Activated CD4-positive, alpha-beta T cell treated with anti-CD3 and anti-CD28 coated beads, Interleukin-2, amount 10 ng/mL, durations not matched to agents 24 days and 14 days (primary cell): ENCODE results near the gene FOLR3. TPM values are rescaled to one million over a fixed set of nuclear protein-coding genes. Genes with fewer than 3 reads are reported as not detected.
"Not testable (repeated sequence)": the region's sequence is repeated elsewhere in the genome, so short reads cannot be mapped to it uniquely, and the experiment has no call there.

ENCODE experiments used
- DNase-seq: peaks from one replicate; pipeline ENCODE4 v3.0.0; 2022
- H3K27ac Mint-ChIP-seq: one replicate; pipeline ENCODE4 v1.8.0; 2022; ENCODE audit warnings: mild to moderate bottlenecking, mixed read lengths
- H3K27me3 Mint-ChIP-seq: one replicate; pipeline ENCODE4 v1.8.0; 2022; ENCODE audit warnings: mixed read lengths
- H3K36me3 Mint-ChIP-seq: one replicate; pipeline ENCODE4 v1.8.0; 2022; ENCODE audit warnings: low read depth, mild to moderate bottlenecking, mixed read lengths
- H3K4me1 Mint-ChIP-seq: one replicate; pipeline ENCODE4 v1.8.0; 2021; ENCODE audit warnings: mixed read lengths
- H3K4me3 Mint-ChIP-seq: one replicate; pipeline ENCODE4 v1.8.0; 2022; ENCODE audit warnings: mild to moderate bottlenecking, moderate library complexity, mixed read lengths
- H3K9me3 Mint-ChIP-seq: one replicate; pipeline ENCODE4 v1.8.0; 2021; ENCODE audit warnings: mixed read lengths
- intact Hi-C: fragments of 100-400 bp; cut with micrococcal nuclease; formaldehyde crosslinking; loops from one replicate; pipeline ENCODE4 v1.15.1; 2023
- total RNA-seq: library from RNA; stranded (reverse); gene quantifications from 2 replicates; pipeline ENCODE4 v1.2.3, GENCODE V29; 2022

Gene FOLR3
- total RNA-seq, 1 donor from 2014 or later, result not detected

DNA sequence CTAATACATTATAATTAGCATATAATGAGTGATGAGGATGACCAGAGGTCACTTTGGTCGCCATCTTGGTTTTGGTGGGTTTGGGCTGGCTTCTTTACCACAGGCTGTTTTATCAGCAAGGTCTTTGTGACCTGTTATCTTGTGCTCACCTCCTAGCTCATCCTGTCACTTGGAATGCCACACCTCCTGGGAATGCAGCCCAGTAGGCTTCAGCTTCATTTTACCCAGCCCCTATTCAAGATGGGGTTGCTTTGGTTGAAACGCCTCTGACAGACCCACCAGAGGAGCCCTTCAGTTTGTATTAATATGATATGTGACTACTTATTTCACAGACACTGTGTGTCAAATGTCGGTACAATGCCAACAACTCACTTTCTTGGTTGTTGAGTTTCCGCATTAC, 20.2 kb downstream of the FOLR3 start:
- Mint-ChIP-seq H3K4me1 (no peaks in the 10 kb centered on the region), H3K36me3 (no peaks in the 10 kb centered on the region), H3K27me3 (peaks cover 19% of the 10 kb centered on the region), H3K4me3 (no peak overlapping the region), H3K9me3 (no peaks in the 10 kb centered on the region), H3K27ac (no peak overlapping the region)
- no peak for DNase-seq
- intact Hi-C loops, result no loop called here

DNA sequence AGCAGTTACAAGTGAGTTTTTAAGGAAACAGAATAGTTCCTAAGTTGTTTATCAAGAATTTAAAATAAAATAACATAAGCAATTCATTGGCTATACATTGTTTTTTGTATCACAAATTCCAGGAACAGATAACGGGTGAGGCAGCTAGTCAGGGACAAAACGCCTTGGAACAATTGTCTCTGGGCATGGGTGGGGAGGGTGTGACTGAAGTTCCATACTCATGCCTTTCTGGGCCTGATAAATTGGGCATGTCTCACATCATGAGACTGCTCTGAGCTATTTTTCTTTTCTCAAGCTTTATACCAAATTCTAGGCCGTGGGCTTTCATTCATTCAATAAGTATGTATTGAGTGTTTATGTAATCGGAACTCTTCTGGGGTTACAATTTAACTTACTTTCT, 21.6 kb downstream of the FOLR3 start:
- Mint-ChIP-seq H3K27ac (no peak overlapping the region), H3K9me3 (no peaks in the 10 kb centered on the region), H3K27me3 (peaks cover 19% of the 10 kb centered on the region), H3K36me3 (no peaks in the 10 kb centered on the region), H3K4me3 (no peak overlapping the region), H3K4me1 (no peaks in the 10 kb centered on the region)
- no peak for DNase-seq
- intact Hi-C loops, result no loop called here

DNA sequence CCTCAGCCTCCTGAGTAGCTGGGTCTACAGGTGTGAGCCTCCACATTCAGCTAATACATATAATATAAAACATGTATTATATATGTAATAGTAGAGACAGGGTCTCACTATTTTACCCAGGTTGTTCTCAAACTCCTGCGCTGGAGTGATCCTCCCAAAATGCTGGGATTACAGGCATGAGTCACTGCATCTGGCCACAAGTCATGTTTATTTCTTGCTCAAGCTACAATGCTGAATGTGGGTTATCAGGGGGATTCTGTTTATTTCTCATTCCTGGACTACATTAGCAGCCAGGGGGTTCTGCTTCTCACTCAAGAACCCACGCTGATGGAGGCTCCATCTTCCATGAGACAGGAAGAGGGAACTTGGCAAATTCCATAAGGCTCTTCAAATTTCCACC, 24.8 kb downstream of the FOLR3 start:
- H3K27me3 Mint-ChIP-seq, result peaks cover 18% of the 10 kb centered on the region
- DNase-seq, result no peak
- no peaks in the 10 kb centered on the region for H3K4me1 Mint-ChIP-seq
- H3K9me3 Mint-ChIP-seq, result no peaks in the 10 kb centered on the region
- intact Hi-C loops, result no loop called here
- no peak overlapping the region for H3K4me3 Mint-ChIP-seq
- no peak overlapping the region for H3K27ac Mint-ChIP-seq
- H3K36me3 Mint-ChIP-seq, result no peaks in the 10 kb centered on the region

DNA sequence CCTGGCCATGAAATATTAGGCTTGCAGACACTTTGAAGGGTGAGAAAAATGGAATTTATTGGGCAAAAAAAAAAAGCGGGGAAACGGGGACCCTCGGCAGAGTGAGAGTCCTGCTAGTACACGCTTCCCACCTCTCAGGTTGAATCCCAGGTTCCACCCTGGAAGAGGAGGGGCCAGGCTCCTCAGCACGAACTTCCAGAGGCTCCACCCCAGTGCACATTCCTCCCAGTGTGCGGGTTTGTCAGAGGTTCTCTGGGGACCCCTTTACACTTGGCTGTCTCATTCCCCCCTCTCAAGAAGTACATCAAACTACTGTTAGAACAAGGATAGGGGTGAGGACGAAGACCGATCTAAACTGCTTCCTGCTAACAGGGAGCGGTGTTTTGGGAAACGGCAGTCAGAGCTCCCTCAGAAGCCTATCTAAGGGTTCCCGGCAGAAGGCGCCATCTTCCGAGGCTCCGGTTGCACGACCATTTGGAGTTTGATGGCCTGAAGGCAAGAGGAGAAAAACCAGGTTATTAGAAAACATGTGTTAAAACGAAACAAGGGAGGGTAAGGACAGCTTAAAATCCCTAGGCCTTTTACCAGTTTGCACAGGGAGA, 27.5 kb downstream of the FOLR3 start:
- Mint-ChIP-seq H3K36me3 (no peaks in the 10 kb centered on the region), H3K9me3 (no peaks in the 10 kb centered on the region), H3K27me3 (peaks cover 20% of the 10 kb centered on the region)

DNA sequence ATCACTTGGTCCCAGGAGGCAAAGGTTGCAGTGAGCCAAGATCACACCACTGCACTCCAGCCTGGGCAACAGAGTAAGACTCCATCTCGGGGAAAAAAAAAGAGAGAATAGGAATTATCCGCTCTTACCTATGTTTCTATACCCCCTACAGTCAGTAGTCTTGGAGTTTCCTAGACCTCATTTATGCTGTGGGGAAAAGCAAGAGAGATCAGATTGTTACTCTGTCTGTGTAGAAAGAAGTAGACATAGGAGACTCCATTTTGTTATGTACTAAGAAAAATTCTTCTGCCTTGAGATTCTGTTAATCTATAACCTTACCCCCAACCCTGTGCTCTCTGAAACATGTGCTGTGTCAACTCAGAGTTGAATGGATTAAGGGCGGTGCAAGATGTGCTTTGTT, 28.7 kb downstream of the FOLR3 start:
- H3K4me1 Mint-ChIP-seq, DNase-seq, H3K9me3 Mint-ChIP-seq, intact Hi-C loops, H3K36me3 Mint-ChIP-seq, H3K27ac Mint-ChIP-seq, H3K4me3 Mint-ChIP-seq: not testable (repeated sequence)
- peaks cover 23% of the 10 kb centered on the region for H3K27me3 Mint-ChIP-seq

More for the DNA sequence above, 27.5 kb downstream of the FOLR3 start:
- intact Hi-C loops, result no loop called here
- H3K4me3 Mint-ChIP-seq, result no peak overlapping the region
- DNase-seq, result no peak
- no peaks in the 10 kb centered on the region for H3K4me1 Mint-ChIP-seq
- no peak overlapping the region for H3K27ac Mint-ChIP-seq

DNA sequence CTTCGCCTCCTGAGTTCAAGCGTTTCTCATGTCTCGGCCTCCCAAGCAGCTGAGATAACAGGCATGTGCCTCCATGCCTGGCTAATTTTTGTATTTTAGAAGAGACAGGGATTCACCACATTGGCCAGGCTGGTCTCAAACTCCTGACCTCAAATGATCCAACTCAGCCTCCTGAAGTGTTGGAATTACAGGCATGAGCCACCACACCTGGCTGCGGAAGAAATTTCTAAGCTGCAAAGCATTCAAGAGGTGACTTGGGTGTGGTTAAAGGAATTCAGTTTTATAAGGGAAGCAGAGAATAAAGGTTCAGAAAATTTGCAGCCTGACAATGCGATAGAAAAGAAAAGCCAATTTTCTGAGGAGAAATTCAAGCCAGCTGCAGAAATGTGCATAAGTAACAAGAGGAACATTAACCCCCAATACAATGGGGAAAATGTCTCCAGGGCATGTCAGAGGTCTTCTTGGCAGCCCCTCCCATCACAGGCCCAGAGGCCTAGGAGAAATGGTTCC, 33.6 kb downstream of the FOLR3 start:
- H3K36me3 Mint-ChIP-seq, DNase-seq, H3K9me3 Mint-ChIP-seq, intact Hi-C loops, H3K27ac Mint-ChIP-seq, H3K4me3 Mint-ChIP-seq, H3K27me3 Mint-ChIP-seq, H3K4me1 Mint-ChIP-seq: not testable (repeated sequence)

DNA sequence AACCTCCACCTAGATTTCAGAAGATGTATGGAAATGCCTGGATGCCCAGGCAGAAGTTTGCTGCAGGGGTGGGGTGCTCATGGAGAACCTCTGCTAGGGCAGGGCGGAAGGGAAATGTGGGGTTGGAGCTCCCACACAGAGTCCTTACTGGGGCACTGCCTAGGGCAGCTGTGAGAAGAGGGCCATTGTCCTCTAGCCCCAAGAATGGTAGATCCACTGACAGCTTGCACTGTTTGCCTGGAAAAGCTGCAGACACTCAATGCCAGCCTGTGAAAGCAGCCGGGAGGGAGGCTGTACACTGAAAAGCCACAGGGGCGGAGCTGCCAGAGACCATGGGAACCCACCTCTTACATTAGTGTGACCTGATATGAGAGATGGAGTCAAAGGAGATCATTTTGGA, 34.2 kb downstream of the FOLR3 start:
- H3K36me3 Mint-ChIP-seq, H3K27ac Mint-ChIP-seq, H3K4me1 Mint-ChIP-seq, H3K4me3 Mint-ChIP-seq, intact Hi-C loops, DNase-seq, H3K9me3 Mint-ChIP-seq: not testable (repeated sequence)
- H3K27me3 Mint-ChIP-seq, result peaks cover 11% of the 10 kb centered on the region

DNA sequence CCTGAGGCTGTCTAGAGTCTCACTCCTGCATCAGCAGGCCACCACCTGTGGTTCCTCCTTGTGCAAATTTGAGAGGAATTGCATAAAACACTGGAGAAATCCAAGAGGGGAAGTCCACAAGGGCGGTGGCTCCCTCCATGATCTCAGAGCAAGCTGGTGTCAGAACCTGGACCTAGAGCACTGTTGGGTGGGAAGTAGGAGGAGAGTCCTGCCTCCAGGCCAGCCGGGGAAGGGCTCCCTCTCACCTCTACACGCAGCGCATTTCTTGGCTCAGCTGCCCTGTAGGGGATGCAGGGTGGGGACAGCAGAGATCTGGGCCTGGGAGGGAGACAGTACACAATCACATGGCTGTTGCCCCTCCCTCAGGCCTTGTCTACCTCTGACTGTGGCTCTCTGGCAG, 36.5 kb downstream of the FOLR3 start:
- H3K27me3 Mint-ChIP-seq, result peaks cover 11% of the 10 kb centered on the region
- H3K4me3 Mint-ChIP-seq, H3K9me3 Mint-ChIP-seq, H3K4me1 Mint-ChIP-seq, DNase-seq, H3K36me3 Mint-ChIP-seq, intact Hi-C loops, H3K27ac Mint-ChIP-seq: not testable (repeated sequence)

DNA sequence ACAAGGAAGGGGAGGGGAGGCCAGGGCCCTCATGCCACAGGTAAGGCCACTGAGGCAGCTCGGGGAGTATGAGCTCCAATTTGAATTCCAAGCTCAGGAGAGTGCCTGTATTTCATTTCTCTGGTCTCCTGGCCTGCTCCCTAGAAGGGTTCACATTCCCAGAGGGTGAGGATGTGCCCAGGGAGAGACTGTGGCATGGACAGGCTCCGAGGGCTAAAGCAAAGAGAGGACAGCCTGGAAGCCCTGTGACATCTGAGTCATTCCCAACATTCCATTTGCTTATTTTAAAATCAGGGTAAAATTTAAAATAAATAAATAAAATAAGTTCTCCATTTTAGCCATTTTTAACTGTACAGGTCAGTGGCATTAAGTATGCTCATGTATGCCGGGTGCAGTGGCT, 37.8 kb downstream of the FOLR3 start:
- Mint-ChIP-seq H3K27ac (no peak overlapping the region), H3K36me3 (no peaks in the 10 kb centered on the region), H3K4me3 (no peak overlapping the region), H3K4me1 (no peaks in the 10 kb centered on the region), H3K27me3 (peaks cover 11% of the 10 kb centered on the region), H3K9me3 (no peaks in the 10 kb centered on the region)
- DNase-seq, result no peak
- intact Hi-C loops, result no loop called here

DNA sequence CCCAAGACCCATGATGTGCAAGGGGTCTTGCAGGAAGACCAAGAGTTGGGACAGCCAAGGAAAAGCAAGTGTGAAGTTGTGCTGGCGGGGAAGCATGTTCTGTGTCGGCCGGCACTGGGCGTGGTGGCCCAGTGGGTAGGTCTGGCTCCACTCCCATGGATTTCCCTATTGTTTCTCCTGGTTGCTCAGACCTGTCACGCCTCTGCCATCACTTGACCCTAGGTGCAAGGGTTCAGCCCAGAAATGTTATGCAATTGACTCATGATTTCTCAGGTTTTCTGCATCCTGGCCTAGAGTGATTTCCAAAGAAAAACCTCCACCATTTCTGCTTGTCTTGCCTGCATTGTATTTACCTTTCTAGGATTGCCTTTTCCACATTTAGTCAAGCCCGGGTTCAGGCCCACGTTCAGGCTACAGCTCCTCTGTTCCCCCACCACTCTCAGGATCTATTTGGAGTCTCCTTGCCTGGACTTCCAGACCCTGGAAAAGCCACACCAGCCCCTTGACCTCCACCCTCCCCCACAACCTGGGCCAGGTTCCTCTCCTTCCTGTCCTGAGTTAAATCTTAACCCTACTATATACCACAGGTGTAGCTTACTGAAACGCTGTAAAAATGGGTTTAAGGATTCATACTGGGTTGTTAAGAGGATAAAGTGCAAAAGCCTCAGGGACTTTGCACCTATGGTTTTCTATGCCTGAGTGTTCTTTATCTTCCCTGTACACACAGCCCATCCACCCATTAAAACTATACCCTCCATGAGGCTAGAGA, 39.0 kb downstream of the FOLR3 start:
- DNase-seq, result no peak
- no peaks in the 10 kb centered on the region for H3K9me3 Mint-ChIP-seq
- no peaks in the 10 kb centered on the region for H3K36me3 Mint-ChIP-seq
- no peaks in the 10 kb centered on the region for H3K4me1 Mint-ChIP-seq
- peak overlapping the region; percentile 35 for H3K27ac Mint-ChIP-seq
- H3K27me3 Mint-ChIP-seq, result peaks cover 10% of the 10 kb centered on the region
- intact Hi-C loops, result no loop called here
- no peak overlapping the region for H3K4me3 Mint-ChIP-seq

DNA sequence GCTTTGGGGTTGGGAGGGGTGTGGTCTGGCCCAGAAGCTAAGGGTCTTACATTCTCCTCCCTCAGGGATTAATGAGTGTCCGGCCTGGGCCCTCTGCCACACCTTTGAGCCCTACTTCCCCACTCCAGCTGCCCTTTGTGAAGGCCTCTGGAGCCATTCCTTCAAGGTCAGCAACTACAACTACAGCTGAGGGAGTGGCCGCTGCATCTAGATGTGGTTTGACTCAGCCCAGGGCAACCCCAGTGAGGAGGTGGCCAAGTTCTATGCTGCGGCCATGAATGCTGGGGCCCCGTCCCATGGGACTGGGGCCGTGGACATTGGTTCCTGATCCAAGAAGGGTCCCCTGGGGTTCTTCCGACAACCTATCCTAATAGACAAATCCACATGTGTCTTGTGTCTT, 42.1 kb downstream of the FOLR3 start:
- Mint-ChIP-seq H3K4me3 (no peak overlapping the region), H3K9me3 (no peaks in the 10 kb centered on the region), H3K4me1 (peaks cover 3% of the 10 kb centered on the region), H3K27ac (no peak overlapping the region), H3K27me3 (peaks cover 18% of the 10 kb centered on the region), H3K36me3 (no peaks in the 10 kb centered on the region)
- no peak for DNase-seq
- intact Hi-C loops, result no loop called here

DNA sequence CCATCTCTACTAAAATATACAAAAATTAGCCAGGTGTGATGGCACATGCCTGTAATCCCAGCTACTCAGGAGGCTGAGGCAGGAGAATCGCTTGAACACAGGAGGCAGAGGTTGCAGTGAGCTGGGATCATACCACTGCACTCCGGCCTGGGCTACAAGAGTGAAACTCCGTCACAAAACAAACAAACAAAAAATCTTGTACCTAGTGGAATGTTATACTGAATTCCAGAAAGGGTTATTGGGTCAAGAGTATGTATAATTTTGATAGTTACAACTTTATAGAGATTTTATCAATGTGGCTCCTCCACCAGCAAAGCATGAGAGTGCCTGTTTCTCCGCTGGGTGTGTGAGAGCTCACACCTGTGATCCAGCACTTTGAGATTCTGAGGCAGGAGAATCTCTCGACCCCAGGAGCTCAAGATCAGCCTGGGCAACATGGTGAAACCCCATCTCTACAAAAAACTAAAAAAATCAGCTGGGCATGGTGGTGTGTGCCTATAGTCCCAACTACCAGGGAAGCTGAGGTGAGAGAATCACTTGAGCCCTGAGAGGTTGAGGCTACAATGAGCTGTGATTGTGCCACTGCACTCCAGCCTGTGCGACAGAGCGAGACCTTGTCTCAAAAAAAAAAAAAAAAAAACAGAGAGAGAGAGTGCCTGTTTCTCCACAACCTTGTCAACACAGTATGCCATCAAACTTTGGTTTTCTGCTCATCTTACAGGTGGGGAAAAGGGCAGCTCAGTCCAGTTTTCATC, 43.7 kb downstream of the FOLR3 start:
- H3K4me1 Mint-ChIP-seq, result peaks cover 5% of the 10 kb centered on the region
- H3K27me3 Mint-ChIP-seq, result peaks cover 23% of the 10 kb centered on the region
- H3K27ac Mint-ChIP-seq, result no peak overlapping the region
- H3K36me3 Mint-ChIP-seq, result no peaks in the 10 kb centered on the region
- H3K9me3 Mint-ChIP-seq, result no peaks in the 10 kb centered on the region
- DNase-seq, result no peak
- intact Hi-C loops, result no loop called here
- H3K4me3 Mint-ChIP-seq, result no peak overlapping the region

DNA sequence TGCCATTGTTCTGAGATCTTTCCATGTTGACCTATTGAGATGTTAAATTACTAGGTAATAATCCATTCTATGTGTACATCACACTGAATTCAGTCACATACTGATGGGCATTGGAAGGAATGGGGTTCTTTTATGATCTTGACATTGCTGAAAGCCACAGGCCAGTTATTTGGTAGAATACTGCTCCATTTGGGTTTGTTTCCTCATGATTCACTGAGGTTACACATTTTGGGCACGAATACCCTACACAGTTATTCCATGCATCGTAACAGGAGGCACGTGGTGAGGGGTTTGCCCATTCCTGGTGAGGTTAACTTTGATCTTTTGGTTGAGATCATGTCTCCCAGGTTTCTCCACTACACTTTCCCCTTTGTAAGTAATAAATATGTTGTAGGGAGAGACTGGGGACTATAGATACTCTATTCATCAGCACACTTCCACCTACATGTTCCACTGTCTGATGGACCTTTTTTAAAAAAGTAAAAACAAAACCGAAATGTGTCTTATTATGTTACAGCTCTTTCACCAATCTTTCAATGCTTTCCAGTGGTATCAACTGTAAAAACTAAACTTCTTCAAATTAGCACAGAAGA, 44.4 kb downstream of the FOLR3 start:
- H3K4me3 Mint-ChIP-seq, result no peak overlapping the region
- intact Hi-C loops, result loop anchor here (5.0 kb wide), 1 partner anchor 153 kb away; no protein-coding TSS in a partner anchor
- peaks cover 5% of the 10 kb centered on the region for H3K4me1 Mint-ChIP-seq
- H3K9me3 Mint-ChIP-seq, result no peaks in the 10 kb centered on the region
- DNase-seq, result no peak
- peak overlapping the region; percentile 6 for H3K27ac Mint-ChIP-seq
- H3K27me3 Mint-ChIP-seq, result peaks cover 22% of the 10 kb centered on the region
- H3K36me3 Mint-ChIP-seq, result no peaks in the 10 kb centered on the region
